ENCODE results near the gene MGARP. TPM values are rescaled to one million over a fixed set of nuclear protein-coding genes. Genes with fewer than 3 reads are reported as not detected.
"Not testable (repeated sequence)": the region's sequence is repeated elsewhere in the genome, so short reads cannot be mapped to it uniquely, and the experiment has no call there.

The MGARP gene
- under 1 TPM; 0.33 to 0.61 (median 0.50) TPM for polyA plus RNA-seq (ENCODE audit: insufficient read length in 4 of 4)

GRCh38 chr4:139279760-139280620, at the start of gene MGARP:
Gene MGARP (minus strand): TSS chr4:139280225. CDS start chr4:139280158, 67 bp downstream.
- DNase-seq (ENCODE audit: low read depth in 4 of 4, low spot score in 3 of 4), result no peak

- DNase-seq (ENCODE audit: low read depth in 4 of 4, low spot score in 3 of 4), result no peak
Observed at GRCh38 chr4:139329665-139330200, 49.7 kb upstream of the MGARP start.

- DNase-seq (ENCODE audit: low read depth in 4 of 4, low spot score in 3 of 4), result no peak
Observed at GRCh38 chr4:139324620-139325019, 44.6 kb upstream of the MGARP start.

GRCh38 chr4:139322541-139322940, 42.5 kb upstream of the MGARP start:
- DNase-seq (ENCODE audit: low read depth in 4 of 4, low spot score in 3 of 4), result not testable (repeated sequence)

GRCh38 chr4:139322070-139322469, 42.0 kb upstream of the MGARP start:
- DNase-seq (ENCODE audit: low read depth in 4 of 4, low spot score in 3 of 4), result not testable (repeated sequence)

GRCh38 chr4:139319571-139319970, 39.5 kb upstream of the MGARP start:
- no peak for DNase-seq (ENCODE audit: low read depth in 4 of 4, low spot score in 3 of 4)

- no peak for DNase-seq (ENCODE audit: low read depth in 4 of 4, low spot score in 3 of 4)
Observed at GRCh38 chr4:139317635-139318034, 37.6 kb upstream of the MGARP start.

GRCh38 chr4:139316733-139317132, 36.7 kb upstream of the MGARP start:
- no peak for DNase-seq (ENCODE audit: low read depth in 4 of 4, low spot score in 3 of 4)

- no peak for DNase-seq (ENCODE audit: low read depth in 4 of 4, low spot score in 3 of 4)
Observed at GRCh38 chr4:139315221-139315675, 35.2 kb upstream of the MGARP start.

- no peak for DNase-seq (ENCODE audit: low read depth in 4 of 4, low spot score in 3 of 4)
Observed at GRCh38 chr4:139314047-139314800, 34.2 kb upstream of the MGARP start.

GRCh38 chr4:139313414-139313813, 33.4 kb upstream of the MGARP start:
- not testable (repeated sequence) for DNase-seq (ENCODE audit: low read depth in 4 of 4, low spot score in 3 of 4)

GRCh38 chr4:139312552-139313332, 32.7 kb upstream of the MGARP start:
- DNase-seq (ENCODE audit: low read depth in 4 of 4, low spot score in 3 of 4), result no peak

- no peak for DNase-seq (ENCODE audit: low read depth in 4 of 4, low spot score in 3 of 4)
Observed at GRCh38 chr4:139311909-139312308, 31.9 kb upstream of the MGARP start.

- DNase-seq (ENCODE audit: low read depth in 4 of 4, low spot score in 3 of 4), result no peak
Observed at GRCh38 chr4:139304920-139305319, 24.9 kb upstream of the MGARP start.

GRCh38 chr4:139301821-139302611, 22.0 kb upstream of the MGARP start, which contains the start of gene NDUFC1:
Gene NDUFC1 (minus strand): TSS chr4:139302477. CDS start chr4:139295798, 6,679 bp downstream.
- DNase-seq (ENCODE audit: low read depth in 4 of 4, low spot score in 3 of 4), result peak in 1 of 4 donors; percentile 39

- DNase-seq (ENCODE audit: low read depth in 4 of 4, low spot score in 3 of 4), result peak; percentile 94 to 96 (median 95)
Observed at GRCh38 chr4:139301113-139301820, 21.2 kb upstream of the MGARP start, which contains the start of gene NAA15. Gene NAA15 (plus strand): TSS chr4:139301505. CDS start chr4:139301778, 273 bp downstream.

- DNase-seq (ENCODE audit: low read depth in 4 of 4, low spot score in 3 of 4), result no peak
Observed at GRCh38 chr4:139300431-139301112, 20.5 kb upstream of the MGARP start.

GRCh38 chr4:139299536-139299935, 19.5 kb upstream of the MGARP start:
- no peak for DNase-seq (ENCODE audit: low read depth in 4 of 4, low spot score in 3 of 4)

Measured in right renal pelvis (tissue), 4 donors.